ENCODE data around the gene TXNRD1.

DNA sequence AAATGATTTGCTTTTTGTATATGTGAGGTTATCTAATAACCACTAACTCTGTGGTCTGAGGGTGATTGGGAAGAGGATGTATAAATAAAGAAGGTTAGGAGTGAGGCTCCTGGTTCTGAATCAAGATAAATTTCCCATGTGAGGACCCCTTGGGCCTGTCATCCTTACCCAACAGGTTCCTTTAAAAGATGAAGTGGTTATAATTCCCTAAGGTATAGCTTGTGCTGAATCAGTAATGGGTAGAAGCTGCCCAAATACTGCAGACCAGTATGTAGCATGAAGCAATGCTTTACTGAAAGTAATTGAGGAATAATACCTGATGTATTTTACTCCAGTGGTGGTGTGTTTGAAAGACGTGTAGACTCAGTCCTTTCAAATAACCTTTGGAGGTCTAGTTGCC lies 96.6 kb downstream of the TXNRD1 start:
- TF ChIP-seq, protein P1, sequence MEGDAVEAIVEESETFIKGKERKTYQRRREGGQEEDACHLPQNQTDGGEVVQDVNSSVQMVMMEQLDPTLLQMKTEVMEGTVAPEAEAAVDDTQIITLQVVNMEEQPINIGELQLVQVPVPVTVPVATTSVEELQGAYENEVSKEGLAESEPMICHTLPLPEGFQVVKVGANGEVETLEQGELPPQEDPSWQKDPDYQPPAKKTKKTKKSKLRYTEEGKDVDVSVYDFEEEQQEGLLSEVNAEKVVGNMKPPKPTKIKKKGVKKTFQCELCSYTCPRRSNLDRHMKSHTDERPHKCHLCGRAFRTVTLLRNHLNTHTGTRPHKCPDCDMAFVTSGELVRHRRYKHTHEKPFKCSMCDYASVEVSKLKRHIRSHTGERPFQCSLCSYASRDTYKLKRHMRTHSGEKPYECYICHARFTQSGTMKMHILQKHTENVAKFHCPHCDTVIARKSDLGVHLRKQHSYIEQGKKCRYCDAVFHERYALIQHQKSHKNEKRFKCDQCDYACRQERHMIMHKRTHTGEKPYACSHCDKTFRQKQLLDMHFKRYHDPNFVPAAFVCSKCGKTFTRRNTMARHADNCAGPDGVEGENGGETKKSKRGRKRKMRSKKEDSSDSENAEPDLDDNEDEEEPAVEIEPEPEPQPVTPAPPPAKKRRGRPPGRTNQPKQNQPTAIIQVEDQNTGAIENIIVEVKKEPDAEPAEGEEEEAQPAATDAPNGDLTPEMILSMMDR (IDR thresholded peaks at IDR 0.05; ENCODE audit: low read depth, low read length, missing input control): no peak
- TF ChIP-seq TAF1 (conservative IDR thresholded peaks at IDR 0.05): no peak
- no peak for TF ChIP-seq ZBTB33 (IDR thresholded peaks at IDR 0.05)
- TF ChIP-seq YY1 (IDR thresholded peaks at IDR 0.05): no peak
- no peak for TF ChIP-seq FOXA1 (IDR thresholded peaks at IDR 0.05)
- TF ChIP-seq JUND (IDR thresholded peaks at IDR 0.05): no peak
- no peak for TF ChIP-seq RAD21 (IDR thresholded peaks at IDR 0.05)
- TF ChIP-seq MAX (IDR thresholded peaks at IDR 0.05): no peak
- TF ChIP-seq REST (IDR thresholded peaks at IDR 0.05): no peak
- no peak for TF ChIP-seq EGR1 (IDR thresholded peaks at IDR 0.05; ENCODE audit: low read depth in 2 of 2)
- no peak for TF ChIP-seq SP1 (IDR thresholded peaks at IDR 0.05)
- TF ChIP-seq GABPA (IDR thresholded peaks at IDR 0.05 in 1 of 2, conservative IDR thresholded peaks at IDR 0.05 in 1 of 2): no peak
- no peak for TF ChIP-seq NR2F2 (IDR thresholded peaks at IDR 0.05)
